ENCODE results near the gene RETSAT. TPM values are rescaled to one million over a fixed set of nuclear protein-coding genes. Genes with fewer than 3 reads are reported as not detected.
A peak's percentile ranks its signal among the peaks of the same experiment; 100 is the strongest.

The RETSAT gene
- total RNA-seq, 1 donor from 2014 or later, result 20.6 TPM

GRCh38 chr2:85308201-85308600 is 46.1 kb downstream of the RETSAT start:
- intact Hi-C loops (cut with DNase I), result no loop called here
- H3K27ac ChIP-seq, result peak overlapping the region in 1 of 2 donors; percentile 66
- H3K36me3 ChIP-seq, result peaks cover 36 to 46% of the 10 kb centered on the region in 2 donors
- H3K4me3 ChIP-seq, result no peak overlapping the region
- peaks cover 4 to 8% of the 10 kb centered on the region in 2 donors for H3K4me1 ChIP-seq
- TF ChIP-seq CTCF (IDR thresholded peaks at IDR 0.05), result no peak
- DNase-seq (ENCODE audit: low spot score in 2 of 2), result no peak
- no peaks in the 10 kb centered on the region for H3K9me3 ChIP-seq
- H3K27me3 ChIP-seq, result no peaks in the 10 kb centered on the region

- no peak for DNase-seq (ENCODE audit: low spot score in 2 of 2)
- Histone ChIP-seq H3K27ac (peak overlapping the region in 1 of 2 donors; percentile 17), H3K9me3 (no peaks in the 10 kb centered on the region), H3K4me3 (no peak overlapping the region), H3K27me3 (no peaks in the 10 kb centered on the region), H3K4me1 (peaks cover 4 to 5% of the 10 kb centered on the region in 2 donors), H3K36me3 (peaks cover 36 to 52% of the 10 kb centered on the region in 2 donors)
- intact Hi-C loops (cut with DNase I), result no loop called here
- TF ChIP-seq CTCF (IDR thresholded peaks at IDR 0.05), result no peak
Observed at GRCh38 chr2:85307527-85307897, 46.8 kb downstream of the RETSAT start.

GRCh38 chr2:85303780-85304531 is 50.4 kb downstream of the RETSAT start:
- Histone ChIP-seq H3K36me3 (peaks cover 36 to 52% of the 10 kb centered on the region in 2 donors), H3K4me3 (no peak overlapping the region), H3K9me3 (no peaks in the 10 kb centered on the region), H3K27me3 (no peaks in the 10 kb centered on the region), H3K4me1 (peaks cover 2 to 4% of the 10 kb centered on the region in 2 donors), H3K27ac (no peak overlapping the region)
- intact Hi-C loops (cut with DNase I), result no loop called here
- DNase-seq (ENCODE audit: low spot score in 2 of 2), result no peak
- no peak for TF ChIP-seq CTCF (IDR thresholded peaks at IDR 0.05)

- no peak overlapping the region for H3K27ac ChIP-seq
- H3K9me3 ChIP-seq, result no peaks in the 10 kb centered on the region
- no peaks in the 10 kb centered on the region for H3K27me3 ChIP-seq
- TF ChIP-seq CTCF (IDR thresholded peaks at IDR 0.05), result no peak
- intact Hi-C loops (cut with DNase I), result no loop called here
- H3K4me1 ChIP-seq, result no peaks in the 10 kb centered on the region
- H3K4me3 ChIP-seq, result no peak overlapping the region
- no peak for DNase-seq (ENCODE audit: low spot score in 2 of 2)
- peaks cover 26 to 43% of the 10 kb centered on the region in 2 donors for H3K36me3 ChIP-seq
Observed at GRCh38 chr2:85302121-85302520, 52.2 kb downstream of the RETSAT start.

Other genes with a start within 250 kb of the RETSAT start
- gene TCF7L1, start 221.1 kb downstream of the RETSAT start, total RNA-seq, result 10.3 TPM
- gene TGOLN2, start 26.5 kb downstream of the RETSAT start, total RNA-seq, result 111 TPM
- 7.1 TPM for gene ELMOD3, start 241 bp upstream of the RETSAT start, total RNA-seq
- 179 TPM for gene CAPG, start 55.8 kb upstream of the RETSAT start, total RNA-seq
- not detected for gene SH2D6, start 64.2 kb upstream of the RETSAT start, total RNA-seq
- 91.7 TPM for gene MAT2A, start 184.6 kb upstream of the RETSAT start, total RNA-seq
- 31.9 TPM for gene GGCX, start 207.0 kb upstream of the RETSAT start, total RNA-seq
- 10.0 TPM for gene VAMP8, start 223.1 kb upstream of the RETSAT start, total RNA-seq
- 114 TPM for gene VAMP5, start 229.9 kb upstream of the RETSAT start, total RNA-seq
- gene RNF181, start 241.2 kb upstream of the RETSAT start, total RNA-seq, result 157 TPM
- gene TMEM150A, start 248.2 kb upstream of the RETSAT start, total RNA-seq, result 26.7 TPM

Data from ascending aorta (tissue), 2 donors.